Measurements from ENCODE around the gene TDRD1.

- TF ChIP-seq GATA3 (IDR thresholded peaks at IDR 0.05; ENCODE audit: low read depth, low read length) (no peak), GATA2 (IDR thresholded peaks at IDR 0.05; ENCODE audit: low read depth, low read length) (no peak)
Observed at GRCh38 chr10:114232561-114233176, 53.5 kb downstream of the TDRD1 start.

All from SH-SY5Y (cell line).